Subcutaneous adipose tissue (tissue), 4 donors: ENCODE data around the gene PACRG. TPM values are rescaled to one million over a fixed set of nuclear protein-coding genes. Genes with fewer than 3 reads are reported as not detected.

Experiments
- total RNA-seq, 4 donors: library from RNA; depleted of rRNA; stranded (reverse); fragments of >200 nt; gene quantifications; one replicate each; pipeline ENCODE4 v1.1.0, GENCODE V29; 2016
- TF ChIP-seq, protein P1 (sequence below): fragments of 450-650 bp; IDR thresholded peaks from one replicate; pipeline ENCODE4 v1.5.1; 2016; ENCODE audit warnings: low read depth, mild to moderate bottlenecking, control low read depth, antibody characterized with exemption, moderate library complexity

The PACRG gene
- total RNA-seq, 4 donors from 2014 or later: 0.34 TPM; not detected in 3

DNA sequence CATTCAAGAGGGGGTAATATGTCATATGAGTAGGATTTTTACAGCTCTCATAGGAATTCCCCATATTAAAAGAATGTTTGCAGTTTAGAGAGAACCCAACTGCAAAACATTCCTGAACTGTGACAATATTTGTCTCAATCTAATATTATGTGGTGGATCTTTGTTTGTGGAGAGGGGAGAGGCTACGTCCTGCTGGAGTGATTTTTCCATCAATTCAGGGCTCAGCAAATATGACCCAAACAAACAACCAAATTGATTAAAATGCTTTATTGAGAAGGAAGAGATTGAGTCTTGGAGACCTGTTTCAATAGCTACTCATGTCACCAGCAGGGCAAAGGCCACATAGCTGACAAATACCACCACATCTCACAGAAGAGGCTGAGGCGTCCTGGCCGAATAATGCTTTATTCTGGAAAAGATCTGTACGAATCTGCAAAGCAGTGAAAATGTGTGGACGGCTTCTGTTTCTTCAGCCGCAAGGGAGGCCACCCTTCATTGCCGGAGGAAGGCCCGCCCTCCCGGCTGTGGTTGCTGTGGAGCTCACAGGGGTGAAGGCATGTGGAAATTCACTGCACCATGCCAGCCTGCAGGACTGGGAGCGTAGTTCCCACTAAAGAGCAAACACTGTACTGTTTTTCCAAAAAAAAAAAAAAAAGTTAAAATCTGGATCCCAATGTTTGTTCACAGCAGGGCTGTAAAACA lies 597.1 kb downstream of the PACRG start:
- TF ChIP-seq, protein P1, sequence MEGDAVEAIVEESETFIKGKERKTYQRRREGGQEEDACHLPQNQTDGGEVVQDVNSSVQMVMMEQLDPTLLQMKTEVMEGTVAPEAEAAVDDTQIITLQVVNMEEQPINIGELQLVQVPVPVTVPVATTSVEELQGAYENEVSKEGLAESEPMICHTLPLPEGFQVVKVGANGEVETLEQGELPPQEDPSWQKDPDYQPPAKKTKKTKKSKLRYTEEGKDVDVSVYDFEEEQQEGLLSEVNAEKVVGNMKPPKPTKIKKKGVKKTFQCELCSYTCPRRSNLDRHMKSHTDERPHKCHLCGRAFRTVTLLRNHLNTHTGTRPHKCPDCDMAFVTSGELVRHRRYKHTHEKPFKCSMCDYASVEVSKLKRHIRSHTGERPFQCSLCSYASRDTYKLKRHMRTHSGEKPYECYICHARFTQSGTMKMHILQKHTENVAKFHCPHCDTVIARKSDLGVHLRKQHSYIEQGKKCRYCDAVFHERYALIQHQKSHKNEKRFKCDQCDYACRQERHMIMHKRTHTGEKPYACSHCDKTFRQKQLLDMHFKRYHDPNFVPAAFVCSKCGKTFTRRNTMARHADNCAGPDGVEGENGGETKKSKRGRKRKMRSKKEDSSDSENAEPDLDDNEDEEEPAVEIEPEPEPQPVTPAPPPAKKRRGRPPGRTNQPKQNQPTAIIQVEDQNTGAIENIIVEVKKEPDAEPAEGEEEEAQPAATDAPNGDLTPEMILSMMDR: no peak

DNA sequence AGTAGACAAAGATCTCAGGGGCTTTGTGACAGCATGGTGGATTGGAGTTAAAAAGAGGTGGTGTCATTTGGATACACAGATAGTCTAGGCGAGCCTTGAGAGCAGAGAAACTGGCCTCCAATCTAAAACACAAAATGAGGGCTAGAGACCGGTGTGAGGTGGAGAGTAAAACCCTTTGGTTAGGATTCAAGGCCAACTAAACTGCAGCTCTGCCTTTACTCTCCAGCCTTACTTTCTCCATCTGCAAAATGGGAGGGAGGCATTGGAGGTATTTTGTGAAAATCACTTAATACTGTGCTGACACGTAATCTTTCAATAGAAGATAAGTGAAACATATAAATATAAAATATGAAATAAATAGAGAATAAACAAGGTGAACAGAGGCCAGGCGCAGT lies 597.6 kb downstream of the PACRG start:
- TF ChIP-seq, protein P1: no peak

DNA sequence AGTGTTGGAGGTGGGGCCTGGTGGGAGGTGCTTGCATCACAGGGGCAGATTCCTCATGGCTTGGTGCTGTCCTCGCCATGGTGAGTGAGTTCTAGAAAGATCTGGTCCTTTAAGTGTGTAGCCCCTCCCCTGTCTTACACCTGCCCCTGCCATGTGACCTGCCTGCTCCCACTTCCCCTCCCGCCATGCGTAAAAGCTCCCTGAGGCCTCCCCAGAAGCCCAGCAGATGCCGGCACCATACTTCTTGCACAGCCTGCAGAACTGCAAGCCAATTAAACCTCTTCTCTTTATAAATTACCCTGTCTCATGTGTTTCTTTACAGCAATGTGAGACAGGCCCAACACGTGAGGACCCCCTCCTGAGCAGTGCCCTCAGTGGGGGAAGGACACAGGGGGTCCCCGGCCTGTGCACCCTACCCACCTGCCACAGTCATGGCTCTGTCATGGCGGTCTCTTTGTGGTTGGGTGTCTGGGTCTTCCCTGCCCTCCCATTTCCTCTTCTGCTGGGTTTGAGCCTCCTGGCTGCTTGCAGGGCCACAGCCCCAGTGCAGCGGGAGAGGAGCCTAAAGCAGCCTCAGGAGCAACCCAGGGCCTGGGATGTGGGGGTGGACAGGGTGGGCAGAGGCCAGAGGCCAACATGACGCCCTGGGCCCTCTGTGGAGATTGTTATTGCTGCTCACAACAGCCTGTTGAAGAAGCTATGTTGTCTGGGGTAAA lies 599.5 kb downstream of the PACRG start:
- TF ChIP-seq, protein P1: no peak

DNA sequence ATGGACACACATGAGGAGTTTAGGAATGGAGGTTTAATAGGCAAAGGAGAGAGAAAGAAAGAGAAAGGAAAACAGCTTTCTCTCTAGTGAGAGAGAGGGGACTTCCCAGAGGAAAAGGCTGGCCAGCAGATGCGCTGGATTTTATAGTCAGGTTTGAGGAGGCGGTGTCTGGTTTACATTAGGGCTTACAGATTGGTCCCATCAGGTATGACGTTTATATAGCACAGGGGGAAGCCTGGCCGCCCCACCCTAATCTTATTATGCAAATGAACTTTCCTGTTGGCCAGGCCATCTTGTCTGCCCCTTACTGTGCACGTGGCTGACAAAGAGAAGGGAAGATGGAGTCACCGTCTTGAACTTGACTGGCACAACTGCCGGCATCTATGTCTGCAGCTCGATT lies 600.1 kb downstream of the PACRG start:
- TF ChIP-seq, protein P1: no peak

DNA sequence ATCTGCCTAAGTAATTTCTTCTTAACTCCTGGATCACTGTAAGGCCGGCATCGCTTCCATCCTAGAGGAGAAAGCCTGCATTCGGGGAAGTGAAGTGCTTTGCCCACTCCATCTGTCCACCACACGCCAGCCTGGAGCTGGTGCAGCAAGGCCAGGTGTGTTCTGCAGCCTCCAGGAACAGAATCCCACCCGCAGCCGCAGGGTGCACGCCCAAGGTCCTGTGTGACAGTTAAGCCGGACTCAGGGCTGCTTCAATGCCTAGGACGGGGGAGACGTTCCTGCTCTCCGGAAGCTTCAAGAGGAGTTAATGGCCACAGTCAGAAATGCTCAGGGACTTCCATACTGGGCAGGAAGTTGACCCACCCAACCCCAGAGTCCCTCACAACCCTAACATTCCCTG lies 600.6 kb downstream of the PACRG start:
- TF ChIP-seq, protein P1: no peak

DNA sequence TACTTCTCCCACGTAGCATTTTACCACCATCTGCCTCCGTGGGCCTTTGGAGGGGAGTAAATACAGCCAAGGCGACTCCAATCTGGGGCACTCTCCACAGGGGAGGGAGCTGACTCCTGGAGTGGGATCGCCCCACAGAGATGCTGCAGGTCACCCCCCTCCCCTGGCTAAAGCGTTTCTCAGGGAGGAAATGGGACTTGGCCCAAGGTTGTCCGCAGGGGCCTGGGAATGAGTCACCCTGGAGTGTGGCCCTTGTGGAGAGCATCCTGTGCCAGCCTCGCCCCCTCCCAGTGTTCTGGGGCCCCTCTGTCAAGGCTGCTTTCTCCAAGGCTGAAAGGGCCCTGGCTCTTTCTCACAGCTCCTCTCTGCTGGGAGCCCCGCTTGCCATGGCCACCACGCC lies 602.2 kb downstream of the PACRG start:
- TF ChIP-seq, protein P1: no peak

DNA sequence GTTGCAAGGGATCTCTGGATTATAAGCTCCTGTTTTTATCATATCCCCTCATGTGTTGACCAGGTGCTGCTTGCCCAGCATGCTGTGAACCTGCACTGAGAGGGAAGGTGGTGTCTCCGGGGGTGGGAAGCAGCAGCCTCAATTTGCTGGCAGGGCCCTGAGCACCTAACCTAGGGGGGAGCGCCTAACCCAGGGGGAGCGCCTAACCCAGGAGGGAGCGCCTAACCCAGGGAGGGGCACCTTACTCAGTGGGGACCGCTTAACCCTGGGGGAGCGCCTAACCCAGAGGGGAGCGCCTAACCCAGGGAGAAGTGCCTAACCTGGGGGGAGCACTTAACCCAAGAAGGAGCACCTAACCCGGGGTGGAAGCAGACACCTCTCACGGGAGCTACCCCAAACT lies 603.5 kb downstream of the PACRG start:
- TF ChIP-seq, protein P1: no peak
